H1 (cell line): ENCODE measurements around the gene DHRS4L2. TPM values are rescaled to one million over a fixed set of nuclear protein-coding genes. Genes with fewer than 3 reads are reported as not detected.

Experiments used
- KDM5A ChIP-seq: fragments of 200-600 bp; IDR thresholded peaks from 2 replicates; pipeline ENCODE4 v1.7.1; 2012; ENCODE audit warnings: mild to moderate bottlenecking, low read length, inconsistent platforms, mixed read lengths
- SAP30 ChIP-seq: fragments of 300-600 bp; sonication (generic); IDR thresholded peaks from 2 replicates; pipeline ENCODE4 v1.7.1; 2012; ENCODE audit warnings: low read length, moderate library complexity, mild to moderate bottlenecking, inconsistent platforms; ENCODE audit not compliant: insufficient read depth, insufficient replicate concordance
- TCF12 ChIP-seq: IDR thresholded peaks from 2 replicates; pipeline ENCODE4 v1.6.1; 2011; ENCODE audit warnings: low read depth, mild to moderate bottlenecking, low read length
- polyA plus RNA-seq, 7 experiments: library from polyadenylated mRNA; depleted of rRNA in 3 of 7; stranded (reverse) in 5 of 7; unstranded in 2 of 7; fragments of >200 nt in 5 of 7; fragments of 200-250 nt in 2 of 7; gene quantifications; 1 replicate in 5 of 7; 2 replicates in 1 of 7; 4 replicates in 1 of 7; pipeline versions ENCODE4 v1.2.1 to v1.2.3, GENCODE V29; 2011 to 2013; ENCODE audit warnings: missing spikeins in 2 of 7, mixed read lengths in 2 of 7
- total RNA-seq: library from RNA; stranded (reverse); fragmentation: NEBNext Ultra II Directional; extraction: Animal tissue kit (Norgen Biotek cat#: 25700); gene quantifications from 2 replicates; pipeline ENCODE4 v1.2.1, GENCODE V29; 2021
- TF ChIP-seq, protein P1 (sequence below): IDR thresholded peaks from 2 replicates; pipeline ENCODE4 v1.6.1; 2012; ENCODE audit warnings: low read length, inconsistent platforms

DHRS4L2 gene
- total and polyA plus RNA-seq, 2 of the 8 experiments (the other 6 are each of a cell fraction or from before 2014, with no cell fraction given): 12.3 to 15.4 TPM

DNA sequence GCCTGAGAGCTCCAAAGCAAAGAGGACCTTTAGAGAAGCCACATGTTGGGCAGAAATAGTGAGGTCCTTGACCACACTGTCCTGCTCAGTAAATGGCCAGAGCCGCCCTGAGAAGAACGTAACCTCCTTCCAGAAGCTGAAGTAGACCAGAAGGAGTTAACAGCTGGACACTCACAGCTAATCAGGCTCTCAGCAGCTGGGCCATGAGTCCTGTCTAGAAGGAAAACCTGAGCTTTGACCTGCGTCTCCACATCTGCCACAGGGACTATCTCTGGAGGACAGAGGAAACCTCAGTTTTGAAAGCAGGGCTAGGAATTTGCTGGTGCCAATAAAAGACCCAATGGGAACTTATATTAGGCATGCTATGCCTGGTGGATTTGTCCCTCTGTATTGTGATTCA lies 47.5 kb upstream of the DHRS4L2 start (continued):
- TF ChIP-seq SAP30 (no peak), KDM5A (no peak), TCF12 (no peak)
- TF ChIP-seq, protein P1, sequence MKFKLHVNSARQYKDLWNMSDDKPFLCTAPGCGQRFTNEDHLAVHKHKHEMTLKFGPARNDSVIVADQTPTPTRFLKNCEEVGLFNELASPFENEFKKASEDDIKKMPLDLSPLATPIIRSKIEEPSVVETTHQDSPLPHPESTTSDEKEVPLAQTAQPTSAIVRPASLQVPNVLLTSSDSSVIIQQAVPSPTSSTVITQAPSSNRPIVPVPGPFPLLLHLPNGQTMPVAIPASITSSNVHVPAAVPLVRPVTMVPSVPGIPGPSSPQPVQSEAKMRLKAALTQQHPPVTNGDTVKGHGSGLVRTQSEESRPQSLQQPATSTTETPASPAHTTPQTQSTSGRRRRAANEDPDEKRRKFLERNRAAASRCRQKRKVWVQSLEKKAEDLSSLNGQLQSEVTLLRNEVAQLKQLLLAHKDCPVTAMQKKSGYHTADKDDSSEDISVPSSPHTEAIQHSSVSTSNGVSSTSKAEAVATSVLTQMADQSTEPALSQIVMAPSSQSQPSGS: no peak
